HepG2 (cell line): ENCODE results near the gene MYO9A. TPM values are rescaled to one million over a fixed set of nuclear protein-coding genes. Genes with fewer than 3 reads are reported as not detected.

Experiments used
- ATAC-seq: fragments of 200-7000 bp; cut with Tn5 transposase; 3 replicates; pipeline ENCODE4 v1.9.1; 2020; ENCODE audit warnings: mild to moderate bottlenecking, moderate library complexity
- BruUV-seq: library from RNA; stranded (reverse); fragments of 400-500 nt; replicated peaks from 2 replicates; lab custom pipeline; 2021; lab: Mats Ljungman, UMichigan
- CTCF ChIA-PET: fragments of 300-600 bp; formaldehyde crosslinking; extraction: SDS; loops from one replicate; lab custom pipeline; 2021; ENCODE audit warnings: low total read pairs, inconsistent platforms, low intra/inter-chr PET ratio; lab: Yijun Ruan, JAX
- POLR2A ChIA-PET: fragments of 350-600 bp; sonication (Branson Sonifier 250); formaldehyde crosslinking; loops from one replicate; lab custom pipeline; 2020; ENCODE audit warnings: antibody characterized with exemption, inconsistent platforms; lab: Yijun Ruan, JAX
- DNase-seq: peaks from one replicate; pipeline ENCODE4 v3.0.0-alpha.2; 2015; ENCODE audit warnings: low spot score
- FAIRE-seq: peaks from 3 replicates; lab custom pipeline; 2011; peaks lifted over from hg19 to GRCh38; lab: Jason Lieb, UNC
- H2AFZ ChIP-seq: one replicate; pipeline ENCODE4 v1.6.1; 2011; ENCODE audit warnings: low read length, inconsistent platforms
- H3K27ac ChIP-seq: fragments of 300-600 bp; 3 replicates; pipeline ENCODE4 v1.8.0; 2011; ENCODE audit warnings: mixed run types, mild to moderate bottlenecking, mixed read lengths, low read length, inconsistent platforms; ENCODE audit not compliant: insufficient read depth; ENCODE audit errors: extremely low read length
- H3K27me3 ChIP-seq, 2 experiments: fragments of 200-600 bp in 1 of 2; 2 replicates in 1 of 2; 3 replicates in 1 of 2; pipeline versions ENCODE4 v1.6.0 to v1.8.0; 2011; ENCODE audit warnings: low read length in 2 of 2, mild to moderate bottlenecking in 2 of 2, moderate library complexity in 2 of 2, inconsistent platforms in 1 of 2; ENCODE audit not compliant: insufficient read depth in 2 of 2, control insufficient read depth in 1 of 2
- H3K36me3 ChIP-seq, 2 experiments: fragments of 200-600 bp in 1 of 2; replicated peaks in 1 of 2; 2 replicates in 1 of 2; 3 replicates in 1 of 2; pipeline versions ENCODE4 v1.5.1 to v1.8.0; 2011; ENCODE audit warnings: low read length in 2 of 2, inconsistent platforms in 1 of 2; ENCODE audit not compliant: insufficient read depth in 2 of 2, control insufficient read depth in 1 of 2
- H3K4me1 ChIP-seq: 2 replicates; pipeline ENCODE4 v1.5.1; 2012; ENCODE audit warnings: low read length, inconsistent platforms; ENCODE audit not compliant: insufficient read depth
- H3K4me2 ChIP-seq: 2 replicates; pipeline ENCODE4 v1.6.0; 2011; ENCODE audit warnings: low read depth, low read length, inconsistent platforms
- H3K4me3 ChIP-seq, 3 experiments: fragments of 200-600 bp in 1 of 3; sonication (generic), shearing (Covaris generic) in 1 of 3; replicated peaks in 1 of 3; 2 replicates each; pipeline ENCODE4 v1.5.1; 2011 to 2016; ENCODE audit warnings: low read length in 3 of 3, inconsistent platforms in 2 of 3, low read depth in 2 of 3, mild to moderate bottlenecking in 2 of 3, control low read depth in 1 of 3, mixed read lengths in 1 of 3; ENCODE audit not compliant: insufficient read depth in 1 of 3
- H3K79me2 ChIP-seq: one replicate; pipeline ENCODE4 v1.6.1; 2011; ENCODE audit warnings: low read length, inconsistent platforms; ENCODE audit not compliant: insufficient read depth
- H3K9ac ChIP-seq: 2 replicates; pipeline ENCODE4 v1.6.0; 2011; ENCODE audit warnings: mild to moderate bottlenecking, low read depth, low read length, inconsistent platforms; ENCODE audit not compliant: insufficient read depth
- H3K9me3 ChIP-seq: 2 replicates; pipeline ENCODE4 v1.5.1; 2012; ENCODE audit warnings: mild to moderate bottlenecking, low read length
- H4K20me1 ChIP-seq: 2 replicates; pipeline ENCODE4 v1.6.0; 2011; ENCODE audit warnings: inconsistent platforms, mild to moderate bottlenecking, low read length, moderate library complexity; ENCODE audit not compliant: insufficient read depth
- CAMTA2 ChIP-seq: sonication (generic); formaldehyde crosslinking; IDR thresholded peaks from 2 replicates; pipeline ENCODE4 v1.4.0; 2020; ENCODE audit warnings: mild to moderate bottlenecking, missing genetic modification reagents, borderline replicate concordance
- CTCF ChIP-seq: sonication (generic); formaldehyde crosslinking; IDR thresholded peaks from 2 replicates; pipeline ENCODE4 v1.5.0; 2020; ENCODE audit warnings: mild to moderate bottlenecking, missing genetic modification reagents, moderate library complexity
- MIER2 ChIP-seq: IDR thresholded peaks from 2 replicates; pipeline ENCODE4 v1.6.1; 2016; ENCODE audit warnings: missing biosample characterization, missing genetic modification reagents
- PCBP2 ChIP-seq: fragments of 200-400 bp; formaldehyde crosslinking; optimal IDR thresholded peaks from 2 replicates; pipeline ENCODE3; 2018; ENCODE audit warnings: low read length, low read depth; ENCODE audit not compliant: poor library complexity, severe bottlenecking
- TEAD2 ChIP-seq: sonication (generic); formaldehyde crosslinking; IDR thresholded peaks from 2 replicates; pipeline ENCODE4 v1.9.0; 2021; ENCODE audit warnings: missing genetic modification reagents
- THAP7 ChIP-seq: sonication (generic); formaldehyde crosslinking; IDR thresholded peaks from 2 replicates; pipeline ENCODE4 v1.8.1; 2023; ENCODE audit warnings: mild to moderate bottlenecking, missing genetic modification reagents
- THAP9 ChIP-seq: sonication (generic); formaldehyde crosslinking; IDR thresholded peaks from 2 replicates; pipeline ENCODE4; 2020; ENCODE audit warnings: missing genetic modification reagents, mild to moderate bottlenecking, borderline replicate concordance
- ZNF761 ChIP-seq: sonication (generic); formaldehyde crosslinking; conservative IDR thresholded peaks from 2 replicates; pipeline ENCODE4 v1.4.0; 2020; ENCODE audit warnings: mild to moderate bottlenecking, missing genetic modification reagents
- ZNF782 ChIP-seq: sonication (generic); formaldehyde crosslinking; IDR thresholded peaks from 2 replicates; pipeline ENCODE4 v1.4.0; 2020; ENCODE audit warnings: missing genetic modification reagents, mild to moderate bottlenecking, borderline replicate concordance
- ZXDC ChIP-seq: sonication (generic); formaldehyde crosslinking; IDR thresholded peaks from 2 replicates; pipeline ENCODE4 v1.5.0; 2020; ENCODE audit warnings: mild to moderate bottlenecking, missing genetic modification reagents
- WGBS: methylation state at CpG from one replicate; pipeline ENCODE4 v1.1.6; 2017; ENCODE audit warnings: low lambda C conversion rate; 5-methylcytosine and 5-hydroxymethylcytosine counted together
- in situ Hi-C: cut with HindIII; loops from 2 replicates; pipeline ENCODE4 v1.10.0; 2017; ENCODE audit warnings: low pct_unique_long_range_greater_than_20kb; ENCODE audit not compliant: extremely low pct_ligation_motif_present
- intact Hi-C: fragments of 100-400 bp; cut with micrococcal nuclease; formaldehyde crosslinking; loops from one replicate; pipeline ENCODE4 v1.10.0; 2022; ENCODE audit not compliant: unreplicated experiment
- polyA plus RNA-seq, 8 experiments: library from polyadenylated mRNA; depleted of rRNA in 3 of 8; stranded (reverse) in 7 of 8; unstranded in 1 of 8; fragments of >200 nt; fragmentation: Illumina TruSeq in 4 of 8; extraction: Trizol in 4 of 8; gene quantifications; 2 replicates each; pipeline versions ENCODE4 v1.2.1 to v1.2.3, GENCODE V29; 2011 to 2016; ENCODE audit warnings: low read depth in 4 of 8, missing spikeins in 1 of 8, mixed read lengths in 1 of 8; ENCODE audit not compliant: insufficient read depth in 1 of 8
- total RNA-seq, 5 experiments: library from RNA; depleted of rRNA; stranded (reverse); fragments of >200 nt; fragmentation: Illumina TruSeq; extraction: Trizol; gene quantifications; 2 replicates each; pipeline ENCODE4 v1.2.3, GENCODE V29; 2016; ENCODE audit warnings: low read depth in 1 of 5

MYO9A gene
- total and polyA plus RNA-seq, 2 of the 13 experiments (the other 11 are each of a cell fraction or from before 2014, with no cell fraction given): 4.8 to 15.3 TPM

GRCh38 chr15:71975816-71976150, 142.2 kb downstream of the MYO9A start:
- Histone ChIP-seq H3K4me2 (no peak overlapping the region), H3K36me3 (no peaks in the 10 kb centered on the region; a peak in 1 of 5 replicates), H3K9me3 (no peaks in the 10 kb centered on the region), H3K79me2 (no peaks in the 10 kb centered on the region), H3K4me3 (no peak overlapping the region), H3K9ac (no peak overlapping the region), H2AFZ (no peak overlapping the region), H3K27ac (no peak overlapping the region), H4K20me1 (no peaks in the 10 kb centered on the region; the same call in 1 of the 2 replicates), H3K27me3 (no peaks in the 10 kb centered on the region; a peak in 1 of 5 replicates), H3K4me1 (no peaks in the 10 kb centered on the region)
- ATAC-seq (no peak), FAIRE-seq (no peak), DNase-seq (no peak)
- POLR2A ChIA-PET: no interaction called here
- CTCF ChIA-PET: no interaction called here
- TF ChIP-seq THAP7 (CRISPR knock-in tag) (no peak), PCBP2 (no peak), ZNF782 (CRISPR knock-in tag) (no peak), TEAD2 (CRISPR knock-in tag) (no peak), CAMTA2 (no peak), CTCF (CRISPR knock-in tag) (no peak)
- WGBS: 82% methylated on average over 6 of the region's 6 CpGs
- BruUV-seq: no TSS peak
- in situ Hi-C loops: no loop called here
- intact Hi-C loops: no loop called here

GRCh38 chr15:71974211-71974610, 143.7 kb downstream of the MYO9A start:
- Histone ChIP-seq H3K4me3 (no peak overlapping the region), H2AFZ (no peak overlapping the region), H4K20me1 (no peaks in the 10 kb centered on the region; the same call in 1 of the 2 replicates), H3K9me3 (no peaks in the 10 kb centered on the region), H3K4me2 (no peak overlapping the region), H3K9ac (no peak overlapping the region), H3K27ac (no peak overlapping the region), H3K36me3 (no peaks in the 10 kb centered on the region; a peak in 1 of 5 replicates), H3K27me3 (no peaks in the 10 kb centered on the region; a peak in 1 of 5 replicates), H3K4me1 (no peaks in the 10 kb centered on the region), H3K79me2 (no peaks in the 10 kb centered on the region)
- CTCF ChIA-PET: no interaction called here
- ATAC-seq (no peak), FAIRE-seq (no peak), DNase-seq (no peak)
- WGBS: 89% methylated on average over 3 of the region's 3 CpGs
- in situ Hi-C loops (no loop called here), intact Hi-C loops (no loop called here)
- POLR2A ChIA-PET: no interaction called here
- no TSS peak for BruUV-seq
- no peak for TF ChIP-seq MIER2 (CRISPR knock-in tag)
- no peak for TF ChIP-seq THAP9 (CRISPR knock-in tag)
- no peak for TF ChIP-seq ZNF761
- no peak for TF ChIP-seq ZXDC (CRISPR knock-in tag)
